Measurements from ENCODE around the gene SEMA4F.

DNA sequence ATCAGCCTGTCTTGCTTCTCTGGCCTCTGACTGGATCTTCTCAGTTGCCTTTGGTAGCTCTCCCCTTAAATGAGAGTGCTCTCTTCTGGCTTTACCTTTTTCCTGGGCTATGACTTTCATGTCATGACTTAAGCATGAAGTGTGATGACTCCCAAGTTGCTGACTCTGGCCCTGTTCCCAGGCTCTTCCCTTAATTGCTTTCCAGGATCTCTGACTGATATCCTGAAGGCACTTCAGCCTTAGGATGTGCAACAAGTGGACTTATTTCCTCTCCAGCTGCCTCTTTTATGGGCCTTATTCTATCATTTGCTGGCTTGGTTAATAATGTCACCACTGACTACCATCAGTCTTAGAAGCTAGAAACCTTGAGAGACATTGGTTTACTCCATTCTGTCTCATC is 17.4 kb downstream of the SEMA4F start:
- TF ChIP-seq, protein P1, sequence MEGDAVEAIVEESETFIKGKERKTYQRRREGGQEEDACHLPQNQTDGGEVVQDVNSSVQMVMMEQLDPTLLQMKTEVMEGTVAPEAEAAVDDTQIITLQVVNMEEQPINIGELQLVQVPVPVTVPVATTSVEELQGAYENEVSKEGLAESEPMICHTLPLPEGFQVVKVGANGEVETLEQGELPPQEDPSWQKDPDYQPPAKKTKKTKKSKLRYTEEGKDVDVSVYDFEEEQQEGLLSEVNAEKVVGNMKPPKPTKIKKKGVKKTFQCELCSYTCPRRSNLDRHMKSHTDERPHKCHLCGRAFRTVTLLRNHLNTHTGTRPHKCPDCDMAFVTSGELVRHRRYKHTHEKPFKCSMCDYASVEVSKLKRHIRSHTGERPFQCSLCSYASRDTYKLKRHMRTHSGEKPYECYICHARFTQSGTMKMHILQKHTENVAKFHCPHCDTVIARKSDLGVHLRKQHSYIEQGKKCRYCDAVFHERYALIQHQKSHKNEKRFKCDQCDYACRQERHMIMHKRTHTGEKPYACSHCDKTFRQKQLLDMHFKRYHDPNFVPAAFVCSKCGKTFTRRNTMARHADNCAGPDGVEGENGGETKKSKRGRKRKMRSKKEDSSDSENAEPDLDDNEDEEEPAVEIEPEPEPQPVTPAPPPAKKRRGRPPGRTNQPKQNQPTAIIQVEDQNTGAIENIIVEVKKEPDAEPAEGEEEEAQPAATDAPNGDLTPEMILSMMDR (IDR thresholded peaks at IDR 0.05; ENCODE audit: insufficient read depth, low read length, poor library complexity, severe bottlenecking), result no peak
- TF ChIP-seq EZH2phosphoT487 (conservative IDR thresholded peaks at IDR 0.05; ENCODE audit: low read length), result no peak
